K562 (cell line): Measurements from ENCODE around the gene PRODH2. TPM values are rescaled to one million over a fixed set of nuclear protein-coding genes. Genes with fewer than 3 reads are reported as not detected.

Experiments
- ATF4 ChIP-seq: fragments of 450-650 bp; formaldehyde crosslinking; IDR thresholded peaks from 2 replicates; pipeline ENCODE4 v1.4.0; 2022; ENCODE audit warnings: mild to moderate bottlenecking, moderate library complexity
- ELF1 ChIP-seq: fragments of 200-800 bp; sonication (Bioruptor generic); IDR thresholded peaks from 2 replicates; pipeline ENCODE4 v1.6.1; 2016; ENCODE audit warnings: missing genetic modification characterization, missing compliant biosample characterization
- HCFC1 ChIP-seq: IDR thresholded peaks from 2 replicates; pipeline ENCODE4 v1.6.1; 2012; ENCODE audit warnings: low read depth, low read length, improper control_type of control experiment
- HINFP ChIP-seq: fragments of 450-650 bp; conservative IDR thresholded peaks from 2 replicates; pipeline ENCODE4 v1.6.1; 2016; ENCODE audit warnings: missing genetic modification characterization, low read depth, mild to moderate bottlenecking, control low read depth, missing compliant biosample characterization
- KAT8 ChIP-seq: fragments of 450-650 bp; IDR thresholded peaks from 2 replicates; pipeline ENCODE4 v1.6.1; 2016; ENCODE audit warnings: low read depth, mild to moderate bottlenecking
- MAZ ChIP-seq, 2 experiments: fragments of 450-650 bp in 1 of 2; sonication (generic) in 1 of 2; formaldehyde crosslinking; IDR thresholded peaks in 1 of 2; conservative IDR thresholded peaks in 1 of 2; 2 replicates each; pipeline versions ENCODE4 v1.4.0 to v1.5.0; 2020; ENCODE audit warnings: mild to moderate bottlenecking in 1 of 2, missing genetic modification reagents in 1 of 2
- MLLT1 ChIP-seq, 2 experiments: fragments of 450-650 bp; IDR thresholded peaks; 2 replicates each; pipeline ENCODE4 v1.6.1; 2016
- NFIC ChIP-seq: fragments of 450-650 bp; IDR thresholded peaks from 2 replicates; pipeline ENCODE4 v1.6.1; 2017; ENCODE audit warnings: mild to moderate bottlenecking, inconsistent platforms
- RBM25 ChIP-seq: fragments of 200-400 bp; formaldehyde crosslinking; IDR thresholded peaks from 2 replicates; pipeline ENCODE4 v1.6.1; 2018; ENCODE audit warnings: low read length, low read depth, moderate library complexity; ENCODE audit not compliant: severe bottlenecking
- RCOR1 ChIP-seq, 2 experiments: IDR thresholded peaks; 2 replicates each; pipeline ENCODE4 v1.6.1; 2012; ENCODE audit warnings: low read depth in 2 of 2, low read length in 2 of 2, borderline replicate concordance in 1 of 2, improper control_type of control experiment in 1 of 2
- REST ChIP-seq, 2 experiments: fragments of 450-650 bp; formaldehyde crosslinking in 1 of 2; IDR thresholded peaks; 2 replicates each; pipeline versions ENCODE4 v1.4.0 to v1.6.1; 2014 to 2020; ENCODE audit warnings: mild to moderate bottlenecking in 2 of 2, borderline replicate concordance in 1 of 2, low read depth in 1 of 2
- STAG1 ChIP-seq: sonication (generic); formaldehyde crosslinking; IDR thresholded peaks from 2 replicates; pipeline ENCODE4 v1.5.0; 2020; ENCODE audit warnings: missing genetic modification reagents, borderline replicate concordance
- TFE3 ChIP-seq: fragments of 450-650 bp; formaldehyde crosslinking; IDR thresholded peaks from 2 replicates; pipeline ENCODE4 v1.4.0; 2020; ENCODE audit warnings: mild to moderate bottlenecking, mixed read lengths
- ZBTB8A ChIP-seq: fragments of 450-650 bp; IDR thresholded peaks from 2 replicates; pipeline ENCODE4 v1.6.1; 2018; ENCODE audit warnings: mild to moderate bottlenecking, moderate library complexity; ENCODE audit not compliant: partially characterized antibody
- polyA plus RNA-seq, 8 experiments: library from polyadenylated mRNA; depleted of rRNA in 4 of 8; stranded (reverse) in 5 of 8; unstranded in 3 of 8; fragments of >200 nt; fragmentation: Nextera tagmentation in 2 of 8; fragmentation: Illumina TruSeq in 1 of 8; extraction: Ambion mirVana in 2 of 8; extraction: Trizol in 1 of 8; gene quantifications; 2 replicates each; pipeline versions ENCODE4 v1.2.1 to v1.2.3, GENCODE V29; 2011 to 2014; ENCODE audit warnings: inconsistent platforms in 1 of 8, missing spikeins in 1 of 8
- total RNA-seq, 7 experiments: library from RNA; depleted of rRNA in 6 of 7; stranded (reverse); fragments of >200 nt in 6 of 7; fragmentation: Illumina TruSeq in 2 of 7; extraction: Trizol in 2 of 7; gene quantifications; 2 replicates each; pipeline versions ENCODE4 v1.2.1 to v1.2.3, GENCODE V29; 2011 to 2021; ENCODE audit warnings: low replicate concordance in 1 of 7

PRODH2 gene
- total and polyA plus RNA-seq, 9 of the 15 experiments (the other 6 are each of a cell fraction or from before 2014, with no cell fraction given), result not detected

- TF ChIP-seq REST (IDR thresholded peaks at IDR 0.05; ENCODE audit: borderline replicate concordance) (peak; percentile 87), REST (CRISPR knock-in tag; IDR thresholded peaks at IDR 0.05; ENCODE audit: low read depth) (no peak), HINFP (tag) (no peak), TFE3 (CRISPR knock-in tag) (no peak), NFIC (no peak), ELF1 (peak; percentile 53), MLLT1 (IDR thresholded peaks at IDR 0.05) (peak in 1 of 2 experiments; percentile 99; a peak in 2 of 4 replicates), RBM25 (no peak), STAG1 (CRISPR knock-in tag) (no peak), MAZ (CRISPR knock-in tag; conservative IDR thresholded peaks at IDR 0.05 in 1 of 2, IDR thresholded peaks at IDR 0.05 in 1 of 2) (no peak), RCOR1 (IDR thresholded peaks at IDR 0.05; ENCODE audit: borderline replicate concordance in 1 of 2, low read depth in 2 of 2, low read length in 2 of 2) (no peak), ATF4 (CRISPR knock-in tag) (no peak), KAT8 (no peak), HCFC1 (peak; percentile 51; the same call in 1 of the 2 replicates), ZBTB8A (no peak)
Measured at GRCh38 chr19:35822579-35822978, 9.9 kb upstream of the PRODH2 start (continued).
